WTC11 (cell line): ENCODE measurements around the gene PLEKHA6.

Source experiments
- AFF4 ChIP-seq: sonication (generic); formaldehyde crosslinking; IDR thresholded peaks from 2 replicates; pipeline ENCODE4 v1.8.1; 2023; ENCODE audit warnings: mild to moderate bottlenecking, missing genetic modification reagents, borderline replicate concordance
- ATF6 ChIP-seq: sonication (generic); formaldehyde crosslinking; IDR thresholded peaks from 2 replicates; pipeline ENCODE4 v1.8.1; 2023; ENCODE audit warnings: mild to moderate bottlenecking, missing genetic modification reagents
- CREB1 ChIP-seq: sonication (generic); formaldehyde crosslinking; IDR thresholded peaks from 2 replicates; pipeline ENCODE4 v1.8.0; 2023; ENCODE audit warnings: mild to moderate bottlenecking, missing genetic modification reagents
- CTCF ChIP-seq: fragments of 200-600 bp; IDR thresholded peaks from 2 replicates; pipeline ENCODE4 v1.8.0; 2022; ENCODE audit warnings: antibody characterized with exemption
- E2F4 ChIP-seq: sonication (generic); formaldehyde crosslinking; IDR thresholded peaks from 2 replicates; pipeline ENCODE4 v1.8.1; 2022; ENCODE audit warnings: low read depth, mild to moderate bottlenecking, moderate library complexity, missing genetic modification reagents, borderline replicate concordance
- ELF4 ChIP-seq: sonication (generic); formaldehyde crosslinking; IDR thresholded peaks from 2 replicates; pipeline ENCODE4 v1.8.1; 2022; ENCODE audit warnings: low read depth, mild to moderate bottlenecking, moderate library complexity, missing genetic modification reagents
- SMAD3 ChIP-seq: sonication (generic); formaldehyde crosslinking; IDR thresholded peaks from 2 replicates; pipeline ENCODE4 v1.8.0; 2022; ENCODE audit warnings: missing genetic modification reagents, mild to moderate bottlenecking, borderline replicate concordance
- TCF7 ChIP-seq: sonication (generic); formaldehyde crosslinking; IDR thresholded peaks from 2 replicates; pipeline ENCODE4 v1.8.0; 2022; ENCODE audit warnings: mild to moderate bottlenecking, low read depth, missing genetic modification reagents, moderate library complexity

GRCh38 chr1:204255225-204255624 is 104.5 kb downstream of the PLEKHA6 start:
- TF ChIP-seq CTCF (no peak), TCF7 (CRISPR knock-in tag) (no peak), ATF6 (CRISPR knock-in tag) (no peak), AFF4 (no peak), ELF4 (no peak), CREB1 (CRISPR knock-in tag) (no peak), SMAD3 (CRISPR knock-in tag) (no peak), E2F4 (CRISPR knock-in tag) (no peak)
